ENCODE results near the gene ABTB2.

Gene ABTB2

GRCh38 chr11:34340653-34341052 lies 17.2 kb downstream of the ABTB2 start:
- no peak for DNase-seq

- DNase-seq: no peak
Observed at GRCh38 chr11:34339149-34340064, 18.4 kb downstream of the ABTB2 start.

- DNase-seq: no peak
Observed at GRCh38 chr11:34337016-34337415, 20.8 kb downstream of the ABTB2 start.

GRCh38 chr11:34335801-34336200 lies 22.0 kb downstream of the ABTB2 start:
- DNase-seq: no peak

GRCh38 chr11:34335331-34335730 lies 22.5 kb downstream of the ABTB2 start:
- no peak for DNase-seq

- DNase-seq: no peak
Observed at GRCh38 chr11:34333787-34334186, 24.0 kb downstream of the ABTB2 start.

GRCh38 chr11:34332524-34332923 lies 25.3 kb downstream of the ABTB2 start:
- no peak for DNase-seq

- no peak for DNase-seq
Observed at GRCh38 chr11:34331736-34332135, 26.1 kb downstream of the ABTB2 start.

- DNase-seq: no peak
Observed at GRCh38 chr11:34331329-34331728, 26.5 kb downstream of the ABTB2 start.

GRCh38 chr11:34330653-34331052 lies 27.2 kb downstream of the ABTB2 start:
- no peak for DNase-seq

- DNase-seq: no peak
Observed at GRCh38 chr11:34329876-34330275, 27.9 kb downstream of the ABTB2 start.

- DNase-seq: no peak
Observed at GRCh38 chr11:34328632-34328910, 29.2 kb downstream of the ABTB2 start.

- DNase-seq: no peak
Observed at GRCh38 chr11:34327804-34328631, 29.8 kb downstream of the ABTB2 start.

- no peak for DNase-seq
Observed at GRCh38 chr11:34324466-34324865, 33.3 kb downstream of the ABTB2 start.

GRCh38 chr11:34323601-34324000 lies 34.2 kb downstream of the ABTB2 start:
- DNase-seq: no peak

GRCh38 chr11:34318111-34319037 lies 39.4 kb downstream of the ABTB2 start:
- DNase-seq: no peak

- no peak for DNase-seq
Observed at GRCh38 chr11:34317666-34318065, 40.1 kb downstream of the ABTB2 start.

- no peak for DNase-seq
Observed at GRCh38 chr11:34317036-34317360, 40.8 kb downstream of the ABTB2 start.

GRCh38 chr11:34316347-34317035 lies 41.3 kb downstream of the ABTB2 start:
- DNase-seq: no peak

- no peak for DNase-seq
Observed at GRCh38 chr11:34315394-34315793, 42.4 kb downstream of the ABTB2 start.

- no peak for DNase-seq
Observed at GRCh38 chr11:34314936-34315335, 42.9 kb downstream of the ABTB2 start.

GRCh38 chr11:34314176-34314575 lies 43.6 kb downstream of the ABTB2 start:
- DNase-seq: no peak

GRCh38 chr11:34313099-34313517 lies 44.7 kb downstream of the ABTB2 start:
- no peak for DNase-seq
